Amniotic stem cell (primary cell): ENCODE results near the gene DSCAML1.

Experiments used
- DNase-seq: peaks from one replicate; lab custom pipeline; 2025; lab: John Stamatoyannopoulos, UW

The DSCAML1 gene

GRCh38 chr11:117796872-117797529 is at the start of gene DSCAML1:
Gene DSCAML1, minus strand, starts transcription at chr11:117797216. Its CDS starts 137 bp downstream, at chr11:117797079.
- DNase-seq = no peak

- DNase-seq = peak; percentile 28
Observed at GRCh38 chr11:117843666-117844484, 46.9 kb upstream of the DSCAML1 start.

- DNase-seq = no peak
Observed at GRCh38 chr11:117842131-117842941, 45.3 kb upstream of the DSCAML1 start.

- DNase-seq = no peak
Observed at GRCh38 chr11:117841551-117842031, 44.6 kb upstream of the DSCAML1 start.

GRCh38 chr11:117840881-117841550 is 44.0 kb upstream of the DSCAML1 start:
- no peak for DNase-seq

GRCh38 chr11:117839936-117840813 is 43.2 kb upstream of the DSCAML1 start:
- DNase-seq = no peak

GRCh38 chr11:117839380-117839881 is 42.4 kb upstream of the DSCAML1 start:
- no peak for DNase-seq

- no peak for DNase-seq
Observed at GRCh38 chr11:117838901-117839300, 41.9 kb upstream of the DSCAML1 start.

GRCh38 chr11:117837791-117838190 is 40.8 kb upstream of the DSCAML1 start:
- DNase-seq = no peak

GRCh38 chr11:117837070-117837776 is 40.2 kb upstream of the DSCAML1 start:
- no peak for DNase-seq

GRCh38 chr11:117836077-117836960 is 39.3 kb upstream of the DSCAML1 start:
- no peak for DNase-seq

GRCh38 chr11:117835576-117835975 is 38.6 kb upstream of the DSCAML1 start:
- no peak for DNase-seq

GRCh38 chr11:117834838-117835443 is 37.9 kb upstream of the DSCAML1 start:
- no peak for DNase-seq

- DNase-seq = no peak
Observed at GRCh38 chr11:117834068-117834810, 37.2 kb upstream of the DSCAML1 start.

- no peak for DNase-seq
Observed at GRCh38 chr11:117833401-117833891, 36.4 kb upstream of the DSCAML1 start.

GRCh38 chr11:117832511-117832910 is 35.5 kb upstream of the DSCAML1 start:
- DNase-seq = no peak

- no peak for DNase-seq
Observed at GRCh38 chr11:117831661-117832415, 34.8 kb upstream of the DSCAML1 start.
